H9 (cell line): ENCODE results near the gene ARHGEF10L. TPM values are rescaled to one million over a fixed set of nuclear protein-coding genes. Genes with fewer than 3 reads are reported as not detected.

Experiments
- DNase-seq: peaks from one replicate; pipeline ENCODE4 v3.0.0-alpha.2; 2017
- H2AFZ ChIP-seq: one replicate; pipeline ENCODE4 v1.6.1; 2013; ENCODE audit warnings: mild to moderate bottlenecking, low read length, control low read depth, moderate library complexity
- H2AK5ac ChIP-seq: 2 replicates; pipeline ENCODE4 v1.6.1; 2013; ENCODE audit warnings: low read length, control low read depth, mixed read lengths; ENCODE audit not compliant: insufficient read length
- H2BK120ac ChIP-seq: one replicate; pipeline ENCODE4 v1.6.1; 2013; ENCODE audit warnings: low read depth, mild to moderate bottlenecking, low read length, control low read depth, inconsistent platforms; ENCODE audit not compliant: poor library complexity, severe bottlenecking
- H2BK12ac ChIP-seq: 2 replicates; pipeline ENCODE4 v1.6.1; 2013; ENCODE audit warnings: low read length, control low read depth, mixed read lengths, low read depth; ENCODE audit not compliant: insufficient read length
- H2BK15ac ChIP-seq: 2 replicates; pipeline ENCODE4 v1.6.1; 2013; ENCODE audit warnings: low read depth, low read length, control low read depth
- H2BK20ac ChIP-seq: one replicate; pipeline ENCODE4 v1.6.1; 2013; ENCODE audit warnings: low read depth, mild to moderate bottlenecking, low read length, control low read depth, inconsistent platforms; ENCODE audit not compliant: poor library complexity, severe bottlenecking
- H2BK5ac ChIP-seq: 2 replicates; pipeline ENCODE4 v1.6.1; 2013; ENCODE audit warnings: low read length, control low read depth, mixed read lengths; ENCODE audit not compliant: insufficient read length
- H3K14ac ChIP-seq: 2 replicates; pipeline ENCODE4 v1.6.1; 2013; ENCODE audit warnings: low read length, control low read depth; ENCODE audit not compliant: insufficient read depth
- H3K18ac ChIP-seq: 2 replicates; pipeline ENCODE4 v1.6.1; 2013; ENCODE audit warnings: low read depth, mild to moderate bottlenecking, mixed read lengths, low read length, control low read depth; ENCODE audit not compliant: insufficient read length
- H3K23ac ChIP-seq: 2 replicates; pipeline ENCODE4 v1.6.1; 2013; ENCODE audit warnings: low read length, control low read depth, mixed read lengths, low read depth; ENCODE audit not compliant: insufficient read length
- H3K23me2 ChIP-seq: 2 replicates; pipeline ENCODE4 v1.6.1; 2013; ENCODE audit warnings: low read depth, mild to moderate bottlenecking, mixed read lengths, low read length, control low read depth; ENCODE audit not compliant: insufficient read length, poor library complexity, severe bottlenecking
- H3K27ac ChIP-seq: 2 replicates; pipeline ENCODE4 v1.5.1; 2013; ENCODE audit warnings: low read length, control low read depth, mixed read lengths, low read depth; ENCODE audit not compliant: insufficient read length
- H3K27me3 ChIP-seq: 2 replicates; pipeline ENCODE4 v1.6.1; 2013; ENCODE audit warnings: low read length, control low read depth, inconsistent platforms; ENCODE audit not compliant: insufficient read depth
- H3K4ac ChIP-seq: 2 replicates; pipeline ENCODE4 v1.6.1; 2013; ENCODE audit warnings: low read depth, mild to moderate bottlenecking, control low read depth, inconsistent platforms, low read length, moderate library complexity
- H3K4me1 ChIP-seq: 2 replicates; pipeline ENCODE4 v1.6.1; 2013; ENCODE audit warnings: low read length, control low read depth, inconsistent platforms; ENCODE audit not compliant: insufficient read depth
- H3K4me2 ChIP-seq: 2 replicates; pipeline ENCODE4 v1.6.1; 2013; ENCODE audit warnings: low read length, control low read depth, mixed read lengths; ENCODE audit not compliant: insufficient read length, insufficient read depth
- H3K56ac ChIP-seq: 2 replicates; pipeline ENCODE4 v1.6.1; 2013; ENCODE audit warnings: low read depth, mild to moderate bottlenecking, mixed read lengths, low read length, control low read depth; ENCODE audit not compliant: insufficient read length
- H3K79me1 ChIP-seq: 2 replicates; pipeline ENCODE4 v1.6.1; 2013; ENCODE audit warnings: low read depth, mild to moderate bottlenecking, moderate library complexity, low read length, control low read depth, inconsistent platforms; ENCODE audit not compliant: insufficient read depth, poor library complexity, severe bottlenecking
- H3K79me2 ChIP-seq: 2 replicates; pipeline ENCODE4 v1.6.1; 2013; ENCODE audit warnings: low read length, control low read depth, inconsistent platforms; ENCODE audit not compliant: insufficient read depth
- H3K9ac ChIP-seq: 2 replicates; pipeline ENCODE4 v1.6.1; 2013; ENCODE audit warnings: low read length, control low read depth, mixed read lengths; ENCODE audit not compliant: insufficient read length; ENCODE audit errors: extremely low read depth
- H3K9me3 ChIP-seq: one replicate; pipeline ENCODE4 v1.6.1; 2013; ENCODE audit warnings: low read depth, low read length, inconsistent platforms; ENCODE audit not compliant: control insufficient read depth
- H3T11ph ChIP-seq: one replicate; pipeline ENCODE4 v1.6.1; 2013; ENCODE audit warnings: mild to moderate bottlenecking, low read length, control low read depth, inconsistent platforms
- H4K20me1 ChIP-seq: one replicate; pipeline ENCODE4 v1.6.1; 2013; ENCODE audit not compliant: control insufficient read depth, insufficient read length, insufficient read depth
- H4K5ac ChIP-seq: 2 replicates; pipeline ENCODE4 v1.6.1; 2013; ENCODE audit warnings: low read depth, mild to moderate bottlenecking, mixed read lengths, low read length, control low read depth; ENCODE audit not compliant: insufficient read length
- H4K8ac ChIP-seq: replicated peaks from 2 replicates; pipeline ENCODE4 v1.6.1; 2013; ENCODE audit warnings: low read length, control low read depth, mixed read lengths, low read depth; ENCODE audit not compliant: insufficient read length
- H4K91ac ChIP-seq: 2 replicates; pipeline ENCODE4 v1.6.1; 2013; ENCODE audit warnings: low read depth, mild to moderate bottlenecking, moderate library complexity, mixed read lengths, low read length, control low read depth; ENCODE audit not compliant: insufficient read length
- H3K27ac Mint-ChIP-seq, 3 experiments: 2 replicates in 2 of 3; 3 replicates in 1 of 3; pipeline ENCODE4 v1.8.0; 2020 to 2021; ENCODE audit warnings: mixed read lengths in 3 of 3, mild to moderate bottlenecking in 1 of 3, moderate library complexity in 1 of 3
- H3K27me3 Mint-ChIP-seq: 2 replicates; pipeline ENCODE4 v1.8.0; 2021; ENCODE audit warnings: low read depth, mild to moderate bottlenecking, moderate library complexity, mixed read lengths
- H3K36me3 Mint-ChIP-seq, 3 experiments: 2 replicates in 2 of 3; 3 replicates in 1 of 3; pipeline ENCODE4 v1.8.0; 2020 to 2021; ENCODE audit warnings: low read depth in 3 of 3, mixed read lengths in 3 of 3; ENCODE audit not compliant: insufficient read depth in 1 of 3
- H3K4me1 Mint-ChIP-seq, 2 experiments: 2 replicates each; pipeline ENCODE4 v1.8.0; 2020; ENCODE audit warnings: mixed read lengths in 2 of 2
- H3K4me3 Mint-ChIP-seq, 2 experiments: 2 replicates in 1 of 2; 3 replicates in 1 of 2; pipeline ENCODE4 v1.8.0; 2020 to 2021; ENCODE audit warnings: mild to moderate bottlenecking in 2 of 2, mixed read lengths in 2 of 2, moderate library complexity in 1 of 2
- H3K9me3 Mint-ChIP-seq, 2 experiments: 2 replicates in 1 of 2; 3 replicates in 1 of 2; pipeline ENCODE4 v1.8.0; 2020; ENCODE audit warnings: mild to moderate bottlenecking in 2 of 2, mixed read lengths in 2 of 2, moderate library complexity in 1 of 2
- WGBS: extraction: QIAGEN DNeasy Blood & Tissue Kit; methylation state at CpG from one replicate; pipeline ENCODE4 v1.1.7; 2013; ENCODE audit warnings: missing lambda C conversion rate, low lambda C conversion rate, mixed read lengths; ENCODE audit not compliant: insufficient read length; ENCODE audit errors: extremely low coverage; 5-methylcytosine and 5-hydroxymethylcytosine counted together
- total RNA-seq: library from RNA; stranded (reverse); gene quantifications from 2 replicates; pipeline ENCODE4 v1.2.1, GENCODE V29; 2021
- TF ChIP-seq, protein P1 (sequence below): fragments of 200-600 bp; sonication (generic); conservative IDR thresholded peaks from 3 replicates; pipeline ENCODE4 v1.8.0; 2021; ENCODE audit warnings: antibody characterized with exemption, mild to moderate bottlenecking

ARHGEF10L gene
- total RNA-seq, 1 experiment from 2014 or later = 20.2 TPM

DNA sequence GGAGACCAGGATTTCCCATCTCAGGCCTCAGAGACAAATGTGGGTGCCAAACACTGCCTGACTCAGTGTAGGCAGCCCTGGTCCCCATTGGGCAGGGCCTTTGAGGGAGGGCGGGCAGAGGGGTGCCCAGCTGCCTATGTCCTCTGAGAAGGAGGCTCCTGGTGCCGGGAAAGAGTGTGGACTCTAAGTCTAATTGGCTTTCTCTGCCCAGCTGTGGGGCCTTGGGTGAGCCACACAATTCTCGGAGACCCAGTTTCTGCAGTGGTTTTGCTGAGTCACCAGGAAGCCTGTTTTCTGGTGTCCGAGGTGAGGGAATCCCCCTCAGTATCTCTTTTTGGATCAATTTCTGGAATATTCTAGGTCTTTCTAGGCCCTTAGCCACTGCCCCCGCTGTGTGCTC is 180.4 kb downstream of the ARHGEF10L start:
- Histone ChIP-seq H3K14ac (no peak overlapping the region), H3K79me1 (no peaks in the 10 kb centered on the region), H3K23ac (no peak overlapping the region), H3K4me1 (no peaks in the 10 kb centered on the region), H2AK5ac (no peak overlapping the region), H3T11ph (no peak overlapping the region), H3K9me3 (no peaks in the 10 kb centered on the region), H2BK12ac (no peak overlapping the region), H3K27ac (no peak overlapping the region), H2BK5ac (no peak overlapping the region), H3K79me2 (no peaks in the 10 kb centered on the region), H2BK20ac (no peak overlapping the region), H3K27me3 (no peaks in the 10 kb centered on the region), H2BK15ac (no peak overlapping the region), H3K4me2 (no peak overlapping the region), H4K5ac (no peak overlapping the region), H3K56ac (no peak overlapping the region), H3K4ac (no peak overlapping the region), H4K91ac (no peak overlapping the region), H3K18ac (no peak overlapping the region), H4K8ac (no peak overlapping the region), H3K23me2 (no peaks in the 10 kb centered on the region), H2BK120ac (no peak overlapping the region), H4K20me1 (no peaks in the 10 kb centered on the region), H3K9ac (no peak overlapping the region), H2AFZ (no peak overlapping the region)
- Mint-ChIP-seq H3K27me3 (peaks cover 7% of the 10 kb centered on the region), H3K4me1 (peaks cover 0 to 8% of the 10 kb centered on the region in 2 experiments; a peak in 3 of 4 replicates), H3K36me3 (no peaks in the 10 kb centered on the region), H3K9me3 (no peaks in the 10 kb centered on the region), H3K4me3 (no peak overlapping the region), H3K27ac (no peak overlapping the region; a peak in 1 of 7 replicates)
- DNase-seq = no peak
- no CpG with 5 or more reads among the region's 5 CpGs for WGBS
- TF ChIP-seq, protein P1, sequence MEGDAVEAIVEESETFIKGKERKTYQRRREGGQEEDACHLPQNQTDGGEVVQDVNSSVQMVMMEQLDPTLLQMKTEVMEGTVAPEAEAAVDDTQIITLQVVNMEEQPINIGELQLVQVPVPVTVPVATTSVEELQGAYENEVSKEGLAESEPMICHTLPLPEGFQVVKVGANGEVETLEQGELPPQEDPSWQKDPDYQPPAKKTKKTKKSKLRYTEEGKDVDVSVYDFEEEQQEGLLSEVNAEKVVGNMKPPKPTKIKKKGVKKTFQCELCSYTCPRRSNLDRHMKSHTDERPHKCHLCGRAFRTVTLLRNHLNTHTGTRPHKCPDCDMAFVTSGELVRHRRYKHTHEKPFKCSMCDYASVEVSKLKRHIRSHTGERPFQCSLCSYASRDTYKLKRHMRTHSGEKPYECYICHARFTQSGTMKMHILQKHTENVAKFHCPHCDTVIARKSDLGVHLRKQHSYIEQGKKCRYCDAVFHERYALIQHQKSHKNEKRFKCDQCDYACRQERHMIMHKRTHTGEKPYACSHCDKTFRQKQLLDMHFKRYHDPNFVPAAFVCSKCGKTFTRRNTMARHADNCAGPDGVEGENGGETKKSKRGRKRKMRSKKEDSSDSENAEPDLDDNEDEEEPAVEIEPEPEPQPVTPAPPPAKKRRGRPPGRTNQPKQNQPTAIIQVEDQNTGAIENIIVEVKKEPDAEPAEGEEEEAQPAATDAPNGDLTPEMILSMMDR = no peak
